ENCODE results near the gene KYNU.
A peak's percentile ranks its signal among the peaks of the same experiment; 100 is the strongest.

KYNU gene

DNA sequence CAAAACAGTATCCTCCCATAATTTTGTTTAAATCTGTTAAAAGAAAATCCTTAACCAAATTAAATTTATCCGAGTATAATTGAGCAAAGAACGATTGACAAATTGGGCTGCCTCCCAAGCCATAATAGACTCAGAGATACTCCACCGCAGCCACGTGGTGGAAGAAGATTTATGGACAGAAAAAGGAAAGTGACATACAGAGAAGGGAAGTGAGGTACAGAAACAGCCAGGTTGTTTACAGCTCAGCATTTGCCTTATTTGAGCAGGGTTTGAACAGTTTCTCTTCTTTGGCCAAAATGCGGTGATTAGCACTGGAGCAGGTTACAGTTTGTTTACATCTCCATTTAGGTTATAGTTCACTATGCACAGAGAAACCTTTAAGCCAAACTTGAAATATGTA lies 60.8 kb downstream of the KYNU start:
- H3K9me3 ChIP-seq (ENCODE audit: insufficient read depth, low read depth, low read length): no peaks in the 10 kb centered on the region
- no peak overlapping the region for H4K8ac ChIP-seq (ENCODE audit: low read depth, low read length)
- no peak overlapping the region for H3K18ac ChIP-seq (ENCODE audit: low read length)
- H3K9ac ChIP-seq (ENCODE audit: low read length): no peak overlapping the region
- DNase-seq: no peak
- no peak overlapping the region for H4K12ac ChIP-seq (ENCODE audit: low read depth, low read length)
- H2BK120ac ChIP-seq (ENCODE audit: insufficient read depth, low read length, poor library complexity): no peak overlapping the region
- no peak overlapping the region for H2AK5ac ChIP-seq (ENCODE audit: low read length)
- no peak overlapping the region for H2BK12ac ChIP-seq (ENCODE audit: low read length)
- H3K27me3 ChIP-seq (ENCODE audit: insufficient read depth, low read length): no peaks in the 10 kb centered on the region
- H3K14ac ChIP-seq (ENCODE audit: low read length): no peak overlapping the region
- H3K4me2 ChIP-seq (ENCODE audit: low read length): no peak overlapping the region
- H3K23ac ChIP-seq (ENCODE audit: low read length): no peak overlapping the region
- no peaks in the 10 kb centered on the region for H3K36me3 ChIP-seq (ENCODE audit: control insufficient read depth in 1 of 2, insufficient read depth in 2 of 2, low read length in 2 of 2)
- no peak overlapping the region for H3K4me3 ChIP-seq (ENCODE audit: low read depth, low read length)
- H2AFZ ChIP-seq (ENCODE audit: insufficient read depth, low read length, poor library complexity): no peak overlapping the region
- H3K4ac ChIP-seq (ENCODE audit: low read depth, low read length): no peak overlapping the region
- H3K79me1 ChIP-seq (ENCODE audit: low read length): no peaks in the 10 kb centered on the region
- no peak overlapping the region for H2BK5ac ChIP-seq (ENCODE audit: low read depth, low read length, poor library complexity)
- WGBS (ENCODE audit: extremely low coverage, insufficient coverage, insufficient read length): no CpG with 5 or more reads among the region's 5 CpGs
- H3K79me2 ChIP-seq (ENCODE audit: control insufficient read depth, insufficient read depth, low read length, poor library complexity): no peaks in the 10 kb centered on the region
- no peak overlapping the region for H4K91ac ChIP-seq (ENCODE audit: low read depth, low read length)
- H3K4me1 ChIP-seq (ENCODE audit: control insufficient read depth in 1 of 2, insufficient read depth in 2 of 2, low read length in 2 of 2): no peaks in the 10 kb centered on the region
- H3K27ac ChIP-seq (ENCODE audit: low read depth, low read length): no peak overlapping the region

DNA sequence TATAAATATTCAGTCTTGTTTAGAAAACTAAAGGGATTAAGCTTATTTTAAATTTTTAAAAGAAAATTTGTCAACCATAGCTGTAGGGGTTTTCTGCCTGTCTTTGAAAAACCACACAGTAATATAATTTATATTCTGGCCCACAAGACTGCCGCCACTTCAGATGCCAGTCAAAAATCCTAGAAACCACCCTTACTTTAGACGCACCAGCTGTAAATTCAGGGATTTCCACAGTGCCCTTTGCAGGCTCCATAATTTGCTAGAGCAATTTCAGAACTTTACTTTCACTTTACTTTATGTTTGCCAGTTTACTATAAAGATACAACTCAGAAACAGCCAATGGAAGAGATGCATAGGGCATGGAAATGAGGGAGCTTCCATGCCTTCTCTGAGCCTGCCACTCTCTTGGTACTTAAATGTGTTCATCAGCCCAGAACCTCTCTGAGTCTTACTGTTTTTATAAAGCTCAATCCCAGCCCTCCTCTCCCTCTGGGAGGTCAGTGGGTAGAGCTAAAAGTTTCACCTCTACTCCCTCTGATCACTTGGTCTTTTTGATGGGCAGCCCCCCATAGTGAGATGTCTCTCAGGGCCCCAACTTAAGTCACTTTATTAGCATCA lies 63.3 kb downstream of the KYNU start:
- no peak overlapping the region for H2AFZ ChIP-seq (ENCODE audit: insufficient read depth, low read length, poor library complexity)
- no peak overlapping the region for H3K23ac ChIP-seq (ENCODE audit: low read length)
- H3K4me3 ChIP-seq (ENCODE audit: low read depth, low read length): no peak overlapping the region
- no peak overlapping the region for H3K9ac ChIP-seq (ENCODE audit: low read length)
- peak overlapping the region; percentile 49 for H2BK12ac ChIP-seq (ENCODE audit: low read length)
- H3K9me3 ChIP-seq (ENCODE audit: insufficient read depth, low read depth, low read length): no peaks in the 10 kb centered on the region
- no CpG with 5 or more reads among the region's 2 CpGs for WGBS (ENCODE audit: extremely low coverage, insufficient coverage, insufficient read length)
- no peak overlapping the region for H3K18ac ChIP-seq (ENCODE audit: low read length)
- H2BK120ac ChIP-seq (ENCODE audit: insufficient read depth, low read length, poor library complexity): no peak overlapping the region
- H3K4ac ChIP-seq (ENCODE audit: low read depth, low read length): no peak overlapping the region
- no peak overlapping the region for H2BK5ac ChIP-seq (ENCODE audit: low read depth, low read length, poor library complexity)
- no peak overlapping the region for H2AK5ac ChIP-seq (ENCODE audit: low read length)
- no peak for DNase-seq
- peaks cover 0 to 2% of the 10 kb centered on the region in 2 experiments for H3K4me1 ChIP-seq (ENCODE audit: control insufficient read depth in 1 of 2, insufficient read depth in 2 of 2, low read length in 2 of 2)
- H3K79me1 ChIP-seq (ENCODE audit: low read length): no peaks in the 10 kb centered on the region
- H4K8ac ChIP-seq (ENCODE audit: low read depth, low read length): no peak overlapping the region
- H4K91ac ChIP-seq (ENCODE audit: low read depth, low read length): no peak overlapping the region
- no peak overlapping the region for H3K27ac ChIP-seq (ENCODE audit: low read depth, low read length)
- no peaks in the 10 kb centered on the region for H3K36me3 ChIP-seq (ENCODE audit: control insufficient read depth in 1 of 2, insufficient read depth in 2 of 2, low read length in 2 of 2)
- no peak overlapping the region for H3K4me2 ChIP-seq (ENCODE audit: low read length)
- no peak overlapping the region for H4K12ac ChIP-seq (ENCODE audit: low read depth, low read length)
- H3K27me3 ChIP-seq (ENCODE audit: insufficient read depth, low read length): no peaks in the 10 kb centered on the region
- no peaks in the 10 kb centered on the region for H3K79me2 ChIP-seq (ENCODE audit: control insufficient read depth, insufficient read depth, low read length, poor library complexity)
- no peak overlapping the region for H3K14ac ChIP-seq (ENCODE audit: low read length)

DNA sequence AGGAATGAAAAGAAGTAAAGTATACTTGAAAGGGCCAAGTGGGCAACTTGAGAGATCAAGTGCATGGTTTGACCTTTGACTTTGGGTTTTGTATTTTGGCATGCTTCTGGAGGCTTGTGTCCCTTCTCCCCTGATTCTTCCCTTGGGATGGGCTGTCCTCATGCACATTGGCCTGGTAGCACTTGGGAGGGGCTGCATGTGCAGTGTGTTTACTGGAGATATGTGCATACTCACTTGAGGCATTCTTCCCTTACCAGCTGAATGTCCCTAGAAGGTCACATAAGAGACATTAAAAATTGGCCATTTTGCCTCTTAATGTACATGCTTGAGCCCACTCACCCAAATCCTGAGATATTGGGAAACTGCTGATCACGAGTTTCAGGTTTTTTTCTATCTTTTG lies 65.2 kb downstream of the KYNU start:
- Histone ChIP-seq H3K23ac (ENCODE audit: low read length) (no peak overlapping the region), H2BK12ac (ENCODE audit: low read length) (no peak overlapping the region), H2AK5ac (ENCODE audit: low read length) (no peak overlapping the region), H3K18ac (ENCODE audit: low read length) (no peak overlapping the region), H3K4me2 (ENCODE audit: low read length) (no peak overlapping the region), H2AFZ (ENCODE audit: insufficient read depth, low read length, poor library complexity) (no peak overlapping the region), H4K91ac (ENCODE audit: low read depth, low read length) (no peak overlapping the region), H3K9me3 (ENCODE audit: insufficient read depth, low read depth, low read length) (no peaks in the 10 kb centered on the region), H3K4me1 (ENCODE audit: control insufficient read depth in 1 of 2, insufficient read depth in 2 of 2, low read length in 2 of 2) (peaks cover 0 to 2% of the 10 kb centered on the region in 2 experiments), H3K4ac (ENCODE audit: low read depth, low read length) (no peak overlapping the region), H3K36me3 (ENCODE audit: control insufficient read depth in 1 of 2, insufficient read depth in 2 of 2, low read length in 2 of 2) (no peaks in the 10 kb centered on the region), H3K27ac (ENCODE audit: low read depth, low read length) (no peak overlapping the region), H4K8ac (ENCODE audit: low read depth, low read length) (no peak overlapping the region), H3K27me3 (ENCODE audit: insufficient read depth, low read length) (no peaks in the 10 kb centered on the region), H3K79me1 (ENCODE audit: low read length) (no peaks in the 10 kb centered on the region), H3K14ac (ENCODE audit: low read length) (no peak overlapping the region), H2BK120ac (ENCODE audit: insufficient read depth, low read length, poor library complexity) (no peak overlapping the region), H3K79me2 (ENCODE audit: control insufficient read depth, insufficient read depth, low read length, poor library complexity) (no peaks in the 10 kb centered on the region), H3K4me3 (ENCODE audit: low read depth, low read length) (no peak overlapping the region), H4K12ac (ENCODE audit: low read depth, low read length) (no peak overlapping the region), H3K9ac (ENCODE audit: low read length) (no peak overlapping the region), H2BK5ac (ENCODE audit: low read depth, low read length, poor library complexity) (no peak overlapping the region)
- DNase-seq: no peak
- WGBS (ENCODE audit: extremely low coverage, insufficient coverage, insufficient read length): no CpG with 5 or more reads among the region's 1 CpG

GRCh38 chr2:142944264-142944663 lies 66.8 kb downstream of the KYNU start:
- H3K9ac ChIP-seq (ENCODE audit: low read length): no peak overlapping the region
- no peak overlapping the region for H4K12ac ChIP-seq (ENCODE audit: low read depth, low read length)
- H3K18ac ChIP-seq (ENCODE audit: low read length): no peak overlapping the region
- H2AFZ ChIP-seq (ENCODE audit: insufficient read depth, low read length, poor library complexity): no peak overlapping the region
- DNase-seq: peak; percentile 35 to 86
- no peak overlapping the region for H3K4me2 ChIP-seq (ENCODE audit: low read length)
- H3K27me3 ChIP-seq (ENCODE audit: insufficient read depth, low read length): no peaks in the 10 kb centered on the region
- H2BK12ac ChIP-seq (ENCODE audit: low read length): no peak overlapping the region
- no peak overlapping the region for H2BK5ac ChIP-seq (ENCODE audit: low read depth, low read length, poor library complexity)
- no peaks in the 10 kb centered on the region for H3K36me3 ChIP-seq (ENCODE audit: control insufficient read depth in 1 of 2, insufficient read depth in 2 of 2, low read length in 2 of 2)
- H3K14ac ChIP-seq (ENCODE audit: low read length): no peak overlapping the region
- no peaks in the 10 kb centered on the region for H3K79me2 ChIP-seq (ENCODE audit: control insufficient read depth, insufficient read depth, low read length, poor library complexity)
- no peak overlapping the region for H2BK120ac ChIP-seq (ENCODE audit: insufficient read depth, low read length, poor library complexity)
- no peaks in the 10 kb centered on the region for H3K79me1 ChIP-seq (ENCODE audit: low read length)
- H3K4ac ChIP-seq (ENCODE audit: low read depth, low read length): no peak overlapping the region
- no peak overlapping the region for H2AK5ac ChIP-seq (ENCODE audit: low read length)
- no peak overlapping the region for H3K4me3 ChIP-seq (ENCODE audit: low read depth, low read length)
- H4K91ac ChIP-seq (ENCODE audit: low read depth, low read length): no peak overlapping the region
- peaks cover 4% of the 10 kb centered on the region for H3K9me3 ChIP-seq (ENCODE audit: insufficient read depth, low read depth, low read length)
- no peak overlapping the region for H4K8ac ChIP-seq (ENCODE audit: low read depth, low read length)
- H3K23ac ChIP-seq (ENCODE audit: low read length): no peak overlapping the region
- H3K27ac ChIP-seq (ENCODE audit: low read depth, low read length): no peak overlapping the region
- H3K4me1 ChIP-seq (ENCODE audit: control insufficient read depth in 1 of 2, insufficient read depth in 2 of 2, low read length in 2 of 2): peaks cover 0 to 2% of the 10 kb centered on the region in 2 experiments
